Measurements from ENCODE around the gene LRRC72.
"Not testable (repeated sequence)": the region's sequence is repeated elsewhere in the genome, so short reads cannot be mapped to it uniquely, and the experiment has no call there.

Gene LRRC72

GRCh38 chr7:16529697-16530096 lies 3.1 kb downstream of the LRRC72 start:
- no peak for DNase-seq

GRCh38 chr7:16531707-16532106 lies 5.1 kb downstream of the LRRC72 start:
- DNase-seq: no peak

GRCh38 chr7:16532272-16532671 lies 5.6 kb downstream of the LRRC72 start:
- no peak for DNase-seq

GRCh38 chr7:16535500-16535899 lies 8.9 kb downstream of the LRRC72 start:
- no peak for DNase-seq

- DNase-seq: not testable (repeated sequence)
Measured at GRCh38 chr7:16540559-16540958, 13.9 kb downstream of the LRRC72 start.

- no peak for DNase-seq
Measured at GRCh38 chr7:16542401-16542800, 15.8 kb downstream of the LRRC72 start.

GRCh38 chr7:16543456-16543855 lies 16.8 kb downstream of the LRRC72 start:
- no peak for DNase-seq

- DNase-seq: no peak
Measured at GRCh38 chr7:16546921-16547505, 20.4 kb downstream of the LRRC72 start.

GRCh38 chr7:16548428-16548827 lies 21.8 kb downstream of the LRRC72 start:
- no peak for DNase-seq

GRCh38 chr7:16550671-16551070 lies 24.0 kb downstream of the LRRC72 start:
- DNase-seq: no peak

- no peak for DNase-seq
Measured at GRCh38 chr7:16554518-16555236, 28.1 kb downstream of the LRRC72 start.

GRCh38 chr7:16556359-16556758 lies 29.7 kb downstream of the LRRC72 start:
- no peak for DNase-seq

- DNase-seq: no peak
Measured at GRCh38 chr7:16558761-16559302, 32.2 kb downstream of the LRRC72 start.

GRCh38 chr7:16559497-16560179 lies 33.0 kb downstream of the LRRC72 start:
- DNase-seq: no peak

GRCh38 chr7:16561943-16562342 lies 35.3 kb downstream of the LRRC72 start:
- DNase-seq: no peak

- no peak for DNase-seq
Measured at GRCh38 chr7:16562456-16563220, 36.0 kb downstream of the LRRC72 start.

- DNase-seq: no peak
Measured at GRCh38 chr7:16563281-16564022, 36.8 kb downstream of the LRRC72 start.

- DNase-seq: no peak
Measured at GRCh38 chr7:16564023-16564380, 37.4 kb downstream of the LRRC72 start.

- peak; percentile 58 for DNase-seq
Measured at GRCh38 chr7:16564909-16565426, 38.3 kb downstream of the LRRC72 start.

GRCh38 chr7:16571941-16572340 lies 45.3 kb downstream of the LRRC72 start:
- no peak for DNase-seq

GRCh38 chr7:16579216-16579615 lies 52.6 kb downstream of the LRRC72 start:
- DNase-seq: no peak

GRCh38 chr7:16581286-16581685 lies 54.7 kb downstream of the LRRC72 start:
- DNase-seq: no peak
